Peyer's patch (tissue), 4 donors: ENCODE results near the gene PRDX5. TPM values are rescaled to one million over a fixed set of nuclear protein-coding genes. Genes with fewer than 3 reads are reported as not detected.

Source experiments
- DNase-seq, 3 donors: peaks; one replicate each; pipeline ENCODE4 v3.0.0-alpha.2; 2017 to 2019
- H3K27ac ChIP-seq, 4 donors: fragments of 200-600 bp; sonication (generic); one replicate each; pipeline ENCODE4 v1.5.1; 2016 to 2019
- H3K27me3 ChIP-seq, 2 donors: fragments of 200-600 bp; sonication (generic); one replicate each; pipeline ENCODE4 v1.5.1; 2019
- H3K36me3 ChIP-seq, 3 donors: fragments of 200-600 bp; sonication (generic); one replicate each; pipeline ENCODE4 v1.5.1; 2016 to 2019
- H3K4me1 ChIP-seq, 4 donors: fragments of 200-600 bp; sonication (generic); one replicate each; pipeline ENCODE4 v1.5.1; 2016 to 2019
- H3K4me3 ChIP-seq, 4 donors: fragments of 200-600 bp; sonication (generic); 1 replicate in 3 of 4; 2 replicates in 1 of 4; pipeline ENCODE4 v1.5.1; 2016 to 2019; ENCODE audit warnings: mild to moderate bottlenecking in 1 of 4
- H3K9me3 ChIP-seq, 4 donors: fragments of 200-600 bp; sonication (generic); one replicate each; pipeline ENCODE4 v1.5.1; 2016 to 2019; ENCODE audit warnings: mild to moderate bottlenecking in 1 of 4
- CTCF ChIP-seq, 6 experiments: fragments of 450-650 bp in 4 of 6; fragments of 200-600 bp in 2 of 6; sonication (generic) in 1 of 6; IDR thresholded peaks; one replicate each; pipeline ENCODE4 v1.5.1; 2017 to 2019; ENCODE audit warnings: antibody characterized with exemption in 6 of 6, mild to moderate bottlenecking in 3 of 6, moderate library complexity in 1 of 6
- POLR2A ChIP-seq, 2 donors: fragments of 450-650 bp; IDR thresholded peaks; one replicate each; pipeline ENCODE4 v1.5.1; 2017; ENCODE audit warnings: antibody characterized with exemption in 2 of 2, mild to moderate bottlenecking in 2 of 2, moderate library complexity in 2 of 2
- total RNA-seq, 4 donors: library from RNA; depleted of rRNA; stranded (reverse); fragments of >200 nt; gene quantifications; one replicate each; pipeline ENCODE4 v1.1.0, GENCODE V29; 2016

The PRDX5 gene
- total RNA-seq, 4 donors from 2014 or later, result 202 to 345 (median 268) TPM

- Histone ChIP-seq H3K4me1 (peaks cover 0 to 12% (median 0%) of the 10 kb centered on the region in 4 donors), H3K9me3 (no peaks in the 10 kb centered on the region), H3K36me3 (peaks cover 0 to 10% (median 0%) of the 10 kb centered on the region in 3 donors), H3K4me3 (no peak overlapping the region), H3K27ac (no peak overlapping the region), H3K27me3 (no peaks in the 10 kb centered on the region)
- DNase-seq, result no peak
- TF ChIP-seq CTCF (IDR thresholded peaks at IDR 0.05) (no peak), POLR2A (IDR thresholded peaks at IDR 0.05) (no peak)
These were observed 41.1 kb upstream of the PRDX5 start for GRCh38 chr11:64276653-64277431.

GRCh38 chr11:64278576-64279190 lies 39.2 kb upstream of the PRDX5 start:
- peaks cover 0 to 13% (median 0%) of the 10 kb centered on the region in 3 donors for H3K36me3 ChIP-seq

GRCh38 chr11:64281957-64282770 lies 35.8 kb upstream of the PRDX5 start:
- TF ChIP-seq CTCF (IDR thresholded peaks at IDR 0.05), result no peak
- no peak for TF ChIP-seq POLR2A (IDR thresholded peaks at IDR 0.05)
- H3K4me1 ChIP-seq, result peaks cover 3 to 25% (median 12%) of the 10 kb centered on the region in 4 donors

More at GRCh38 chr11:64278576-64279190, 39.2 kb upstream of the PRDX5 start:
- H3K4me3 ChIP-seq, result no peak overlapping the region
- DNase-seq, result no peak
- no peaks in the 10 kb centered on the region for H3K9me3 ChIP-seq
- no peaks in the 10 kb centered on the region for H3K27me3 ChIP-seq
- peaks cover 0 to 9% (median 3%) of the 10 kb centered on the region in 4 donors for H3K4me1 ChIP-seq
- no peak overlapping the region for H3K27ac ChIP-seq
- TF ChIP-seq POLR2A (IDR thresholded peaks at IDR 0.05) (no peak), CTCF (IDR thresholded peaks at IDR 0.05) (no peak)

GRCh38 chr11:64283092-64283491 lies 34.8 kb upstream of the PRDX5 start:
- no peak for TF ChIP-seq POLR2A (IDR thresholded peaks at IDR 0.05)
- TF ChIP-seq CTCF (IDR thresholded peaks at IDR 0.05), result no peak
- Histone ChIP-seq H3K9me3 (no peaks in the 10 kb centered on the region), H3K27me3 (no peaks in the 10 kb centered on the region), H3K4me1 (peaks cover 3 to 25% (median 12%) of the 10 kb centered on the region in 4 donors), H3K27ac (no peak overlapping the region), H3K4me3 (peak overlapping the region in 1 of 4 donors; percentile 71), H3K36me3 (peaks cover 0 to 13% (median 0%) of the 10 kb centered on the region in 3 donors)
- DNase-seq, result no peak

More at GRCh38 chr11:64281957-64282770, 35.8 kb upstream of the PRDX5 start:
- Histone ChIP-seq H3K4me3 (no peak overlapping the region), H3K27ac (no peak overlapping the region), H3K9me3 (no peaks in the 10 kb centered on the region), H3K27me3 (no peaks in the 10 kb centered on the region), H3K36me3 (peaks cover 0 to 13% (median 0%) of the 10 kb centered on the region in 3 donors)
- DNase-seq, result no peak
